ENCODE results near the gene METTL24. TPM values are rescaled to one million over a fixed set of nuclear protein-coding genes. Genes with fewer than 3 reads are reported as not detected.

The METTL24 gene, protein sequence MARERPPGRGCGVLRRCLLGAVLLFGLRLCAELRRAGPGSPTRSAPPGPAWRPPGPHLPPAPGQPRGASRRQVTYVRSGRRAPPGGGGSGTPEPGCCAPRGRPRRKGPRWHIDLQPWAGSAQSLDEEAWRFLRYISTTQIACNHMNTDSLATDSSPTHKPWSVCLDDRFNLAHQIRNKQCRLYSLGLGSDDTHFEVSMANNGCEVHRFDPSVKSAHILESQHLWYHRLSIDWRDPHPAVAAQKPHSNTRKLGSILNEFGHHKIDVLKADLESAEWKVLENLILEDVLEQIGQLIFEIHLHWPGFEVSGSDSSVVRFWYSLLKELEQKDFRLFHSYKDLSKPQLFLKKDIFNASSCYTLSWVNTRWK
- not detected for total RNA-seq
- 0.23 reads per million in 2 donors for total RNA-seq

DNA sequence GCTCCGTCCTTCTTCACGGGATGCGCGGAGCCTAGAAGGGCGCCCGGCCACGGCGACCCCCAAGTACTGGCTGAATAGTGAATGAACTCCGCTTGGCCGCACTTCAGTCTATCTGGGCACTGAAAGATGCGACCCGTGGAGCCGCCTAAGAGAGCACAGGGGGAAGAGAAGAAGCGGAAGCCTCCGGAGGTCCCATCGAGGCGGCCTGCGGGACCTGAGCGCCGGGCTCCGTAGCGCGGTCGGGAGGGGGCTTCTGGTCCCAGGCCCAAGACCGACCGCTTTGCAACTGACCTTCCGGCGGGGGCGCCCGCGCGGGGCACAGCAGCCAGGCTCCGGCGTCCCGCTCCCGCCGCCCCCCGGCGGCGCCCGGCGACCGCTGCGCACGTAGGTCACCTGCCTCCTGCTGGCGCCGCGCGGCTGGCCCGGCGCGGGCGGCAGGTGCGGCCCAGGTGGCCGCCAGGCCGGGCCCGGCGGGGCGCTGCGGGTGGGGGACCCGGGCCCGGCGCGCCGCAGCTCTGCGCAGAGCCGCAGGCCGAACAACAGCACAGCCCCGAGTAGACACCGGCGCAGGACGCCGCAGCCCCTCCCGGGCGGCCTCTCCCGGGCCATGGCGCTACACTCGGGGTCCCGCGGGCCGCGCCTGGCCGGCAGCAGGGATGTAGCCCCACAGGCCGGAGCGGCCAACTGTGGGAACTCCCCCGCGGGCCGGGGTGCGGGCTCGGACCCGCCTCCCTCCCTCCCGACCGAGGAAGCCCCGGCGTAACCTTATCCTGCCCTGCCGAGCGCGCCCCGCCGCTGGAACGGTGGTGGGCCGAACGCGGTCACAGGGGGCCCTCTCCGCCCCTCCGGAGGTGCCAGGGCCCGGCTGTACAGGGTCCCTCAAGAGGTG is at the start of gene METTL24:
Gene METTL24, minus strand, starts transcription at position 686 of the 889 bp plus-strand sequence. Its CDS starts 77 bp downstream, at position 609.
- peaks cover 85% of the 10 kb centered on the region for H3K27me3 Mint-ChIP-seq
- ATAC-seq = peak; percentile 54
- H3K4me1 Mint-ChIP-seq = peaks cover 9% of the 10 kb centered on the region
- H3K4me3 Mint-ChIP-seq = peak within 1 kb of the TSS; percentile 87
- H3K27ac Mint-ChIP-seq = no peak within 1 kb of the TSS
- no peak for DNase-seq
- H3K36me3 Mint-ChIP-seq (ENCODE audit: low read depth) = peaks cover 4% of the 10 kb centered on the region
- no peaks in the 10 kb centered on the region for H3K9me3 ChIP-seq (ENCODE audit: control insufficient read depth, low read length, poor library complexity, severe bottlenecking)

DNA sequence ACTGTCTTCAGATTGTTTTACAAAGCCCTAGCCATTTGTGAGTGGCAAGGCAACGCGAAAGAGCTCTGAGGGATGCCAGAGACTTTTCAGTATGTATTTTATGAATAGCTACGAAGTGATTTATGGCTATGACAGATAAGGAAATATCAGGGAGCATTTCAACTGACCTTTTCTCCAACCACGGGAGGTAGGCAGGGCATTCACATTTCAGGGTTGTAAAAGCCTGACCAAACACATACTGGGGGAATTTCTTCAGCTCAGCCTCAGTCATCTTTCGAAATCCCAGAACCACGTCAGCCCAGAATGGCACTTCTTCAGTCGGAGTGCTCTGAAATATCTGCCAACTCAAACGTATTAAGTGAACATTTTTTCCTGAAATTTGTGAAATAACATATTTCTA is 46.5 kb upstream of the METTL24 start:
- Mint-ChIP-seq H3K27ac (no peak overlapping the region), H3K36me3 (ENCODE audit: low read depth) (no peaks in the 10 kb centered on the region), H3K4me1 (peaks cover 2% of the 10 kb centered on the region), H3K4me3 (no peak overlapping the region), H3K27me3 (peaks cover 36% of the 10 kb centered on the region)
- DNase-seq (no peak), ATAC-seq (no peak)
- H3K9me3 ChIP-seq (ENCODE audit: control insufficient read depth, low read length, poor library complexity, severe bottlenecking) = no peaks in the 10 kb centered on the region

DNA sequence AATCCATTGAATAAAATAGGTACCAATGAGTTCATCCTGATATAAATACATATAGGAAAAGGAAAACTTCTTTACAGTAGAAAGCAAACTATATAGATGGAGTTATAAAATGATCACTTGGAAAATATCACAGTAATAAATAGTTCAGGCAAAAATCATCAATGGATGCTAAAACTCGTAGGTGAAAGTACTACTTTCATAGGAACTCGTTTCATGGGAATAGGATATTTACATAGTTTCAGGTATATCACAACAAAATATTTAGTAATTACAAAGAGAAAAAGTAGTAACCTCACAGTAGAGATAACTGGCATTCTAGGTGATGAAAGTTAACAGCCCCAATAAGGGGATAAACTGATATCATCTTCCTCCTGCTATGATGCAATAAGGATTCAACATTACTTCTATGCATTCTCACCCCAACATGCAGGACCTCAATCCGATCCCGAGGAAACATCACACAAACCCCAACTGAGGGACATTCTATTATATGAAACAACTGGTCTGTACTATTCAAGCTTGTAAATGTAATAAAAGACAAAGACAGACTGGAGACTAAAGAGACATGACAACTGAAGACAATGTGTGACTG is 43.5 kb upstream of the METTL24 start:
- Mint-ChIP-seq H3K4me3 (no peak overlapping the region), H3K36me3 (ENCODE audit: low read depth) (no peaks in the 10 kb centered on the region), H3K27me3 (peaks cover 45% of the 10 kb centered on the region), H3K27ac (no peak overlapping the region), H3K4me1 (peaks cover 4% of the 10 kb centered on the region)
- DNase-seq (no peak), ATAC-seq (no peak)
- no peaks in the 10 kb centered on the region for H3K9me3 ChIP-seq (ENCODE audit: control insufficient read depth, low read length, poor library complexity, severe bottlenecking)

DNA sequence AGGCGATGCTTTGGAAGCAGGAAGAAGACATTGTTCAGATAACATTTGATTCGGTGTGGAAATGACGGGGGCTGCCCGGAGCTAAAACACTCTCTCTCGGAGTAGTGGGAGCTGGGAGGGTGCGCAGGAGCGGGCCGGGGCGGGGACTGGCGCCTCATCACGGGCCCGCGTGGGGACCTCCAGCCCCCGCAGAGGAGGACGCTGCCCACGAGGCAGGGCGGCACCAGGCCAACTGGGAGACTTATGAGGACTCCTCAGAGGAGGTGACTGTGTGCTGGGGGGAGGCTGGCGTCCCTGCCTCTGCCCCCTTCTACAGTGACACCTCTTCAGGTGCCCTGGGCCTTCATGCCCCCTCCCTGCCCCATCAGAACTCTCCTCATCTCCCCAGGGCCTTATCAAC is 42.1 kb upstream of the METTL24 start:
- ATAC-seq (no peak), DNase-seq (no peak)
- H3K4me1 Mint-ChIP-seq = peaks cover 4% of the 10 kb centered on the region
- H3K27me3 Mint-ChIP-seq = peaks cover 45% of the 10 kb centered on the region
- no peaks in the 10 kb centered on the region for H3K36me3 Mint-ChIP-seq (ENCODE audit: low read depth)
- H3K4me3 Mint-ChIP-seq = peak overlapping the region; percentile 64
- H3K9me3 ChIP-seq (ENCODE audit: control insufficient read depth, low read length, poor library complexity, severe bottlenecking) = no peaks in the 10 kb centered on the region
- H3K27ac Mint-ChIP-seq = no peak overlapping the region

DNA sequence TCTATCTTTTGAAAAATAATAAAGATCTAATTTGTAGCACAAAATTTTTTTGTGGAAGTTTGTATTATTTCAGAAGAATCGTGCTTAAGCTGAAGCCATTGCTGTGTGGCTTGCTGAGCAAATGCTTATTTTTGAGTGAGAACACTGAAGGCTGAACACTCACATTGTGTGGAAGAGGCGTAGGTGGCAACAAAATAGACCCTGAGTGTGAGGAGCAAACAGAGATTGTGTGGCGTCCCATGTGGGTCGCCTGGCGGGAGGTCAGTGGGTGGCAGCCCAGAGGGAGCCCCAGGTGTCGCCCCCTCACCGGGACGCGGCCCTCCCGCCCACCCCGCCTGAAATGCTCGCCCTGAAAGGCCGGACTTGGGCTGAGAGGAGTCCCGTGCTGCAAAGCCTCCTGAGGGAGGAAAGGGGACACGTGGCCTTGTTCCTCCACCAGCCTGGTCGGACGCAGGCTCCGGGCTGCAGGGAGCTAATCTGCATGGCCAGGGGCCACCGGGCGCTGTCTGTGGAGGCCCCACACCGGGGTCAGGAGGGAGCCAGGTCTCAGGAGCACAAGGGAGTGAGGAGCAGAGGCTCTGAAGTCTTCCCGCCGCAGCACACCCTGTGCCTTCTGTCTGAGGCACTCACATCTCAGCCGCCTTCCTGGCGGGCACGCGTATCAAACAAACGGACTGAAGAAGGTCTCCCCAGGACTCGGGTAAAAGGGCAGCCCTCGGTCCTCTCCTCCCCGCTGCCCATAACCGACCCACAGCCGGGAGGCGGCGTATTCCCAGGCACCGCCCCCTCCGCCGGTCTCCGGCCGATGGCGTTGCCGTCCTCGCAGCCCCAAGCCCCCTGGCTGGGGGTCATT is 41.3 kb upstream of the METTL24 start:
- H3K27me3 Mint-ChIP-seq = peaks cover 43% of the 10 kb centered on the region
- ATAC-seq (no peak), DNase-seq (no peak)
- peak overlapping the region; percentile 64 for H3K4me3 Mint-ChIP-seq
- H3K36me3 Mint-ChIP-seq (ENCODE audit: low read depth) = no peaks in the 10 kb centered on the region
- H3K27ac Mint-ChIP-seq = no peak overlapping the region
- peaks cover 4% of the 10 kb centered on the region for H3K4me1 Mint-ChIP-seq
- no peaks in the 10 kb centered on the region for H3K9me3 ChIP-seq (ENCODE audit: control insufficient read depth, low read length, poor library complexity, severe bottlenecking)

DNA sequence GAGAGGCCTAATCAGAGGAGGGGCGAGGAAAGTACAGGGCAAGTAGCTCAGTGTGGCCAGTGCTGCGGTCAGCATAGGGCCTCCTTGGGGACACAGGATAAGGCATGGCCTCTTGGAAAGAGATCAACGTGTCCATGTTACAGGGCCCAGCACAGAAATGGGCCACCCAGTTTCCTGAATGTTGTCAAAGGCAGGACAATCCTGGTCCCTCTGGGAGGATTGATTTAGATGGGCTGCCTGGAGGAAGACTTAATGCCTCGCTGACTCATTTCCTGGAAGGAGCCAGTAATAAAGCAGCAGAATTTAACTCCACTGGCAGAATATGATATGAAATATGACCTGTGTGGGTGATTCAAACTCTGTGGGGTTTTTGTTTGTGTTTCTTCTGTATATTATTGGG is 40.6 kb upstream of the METTL24 start:
- DNase-seq = no peak
- ATAC-seq = no peak
- peak overlapping the region; percentile 36 for H3K4me3 Mint-ChIP-seq
- H3K4me1 Mint-ChIP-seq = peaks cover 4% of the 10 kb centered on the region
- no peak overlapping the region for H3K27ac Mint-ChIP-seq
- H3K36me3 Mint-ChIP-seq (ENCODE audit: low read depth) = no peaks in the 10 kb centered on the region
- no peaks in the 10 kb centered on the region for H3K9me3 ChIP-seq (ENCODE audit: control insufficient read depth, low read length, poor library complexity, severe bottlenecking)
- H3K27me3 Mint-ChIP-seq = peaks cover 40% of the 10 kb centered on the region

DNA sequence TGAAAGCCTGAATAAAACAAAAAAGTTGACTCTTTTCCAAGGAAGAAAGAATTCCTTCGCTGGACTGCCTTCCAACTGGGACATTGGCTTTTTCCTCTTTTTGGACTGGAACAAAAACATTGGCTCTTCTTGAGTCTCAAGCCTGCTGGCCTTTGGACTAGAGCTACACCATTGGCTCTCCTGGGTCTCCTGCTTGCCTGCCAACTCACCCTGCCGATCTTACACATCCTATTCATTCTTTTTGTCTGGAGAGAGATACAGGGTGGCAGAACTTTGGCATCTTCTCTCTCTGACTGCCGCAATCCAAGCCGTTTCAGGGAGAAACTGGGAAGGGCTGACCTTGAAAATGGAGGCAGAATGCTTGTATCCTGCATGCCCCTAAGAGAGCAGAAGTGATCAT is 37.1 kb upstream of the METTL24 start:
- ATAC-seq = no peak

DNA sequence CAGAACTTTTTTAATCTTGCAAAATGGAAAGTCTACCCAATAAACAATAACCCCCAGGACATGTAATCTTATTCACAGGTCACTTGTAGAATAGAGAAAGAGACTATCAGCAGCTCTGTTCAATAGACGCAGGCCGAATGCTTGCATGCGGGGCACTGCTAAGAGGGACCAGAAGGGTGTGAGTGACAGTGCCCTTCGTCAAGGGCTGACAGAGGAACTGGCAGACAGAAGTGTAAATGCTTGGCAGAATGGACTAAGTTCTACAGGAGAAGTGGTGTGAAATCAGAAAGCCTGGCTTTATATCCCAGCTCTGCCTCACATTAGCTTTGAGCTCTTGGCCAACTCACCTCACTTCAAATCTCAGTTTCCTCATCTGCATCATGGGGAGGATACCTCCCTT is 36.3 kb upstream of the METTL24 start:
- peaks cover 9% of the 10 kb centered on the region for H3K4me1 Mint-ChIP-seq
- ATAC-seq (no peak), DNase-seq (no peak)
- H3K27ac Mint-ChIP-seq = no peak overlapping the region
- peaks cover 17% of the 10 kb centered on the region for H3K27me3 Mint-ChIP-seq
- H3K9me3 ChIP-seq (ENCODE audit: control insufficient read depth, low read length, poor library complexity, severe bottlenecking) = no peaks in the 10 kb centered on the region
- no peak overlapping the region for H3K4me3 Mint-ChIP-seq
- H3K36me3 Mint-ChIP-seq (ENCODE audit: low read depth) = no peaks in the 10 kb centered on the region

More for the DNA sequence above, 37.1 kb upstream of the METTL24 start:
- H3K27me3 Mint-ChIP-seq = peaks cover 21% of the 10 kb centered on the region
- peaks cover 5% of the 10 kb centered on the region for H3K4me1 Mint-ChIP-seq
- H3K27ac Mint-ChIP-seq = no peak overlapping the region
- H3K36me3 Mint-ChIP-seq (ENCODE audit: low read depth) = no peaks in the 10 kb centered on the region
- H3K4me3 Mint-ChIP-seq = no peak overlapping the region
- H3K9me3 ChIP-seq (ENCODE audit: control insufficient read depth, low read length, poor library complexity, severe bottlenecking) = no peaks in the 10 kb centered on the region
- DNase-seq = no peak

DNA sequence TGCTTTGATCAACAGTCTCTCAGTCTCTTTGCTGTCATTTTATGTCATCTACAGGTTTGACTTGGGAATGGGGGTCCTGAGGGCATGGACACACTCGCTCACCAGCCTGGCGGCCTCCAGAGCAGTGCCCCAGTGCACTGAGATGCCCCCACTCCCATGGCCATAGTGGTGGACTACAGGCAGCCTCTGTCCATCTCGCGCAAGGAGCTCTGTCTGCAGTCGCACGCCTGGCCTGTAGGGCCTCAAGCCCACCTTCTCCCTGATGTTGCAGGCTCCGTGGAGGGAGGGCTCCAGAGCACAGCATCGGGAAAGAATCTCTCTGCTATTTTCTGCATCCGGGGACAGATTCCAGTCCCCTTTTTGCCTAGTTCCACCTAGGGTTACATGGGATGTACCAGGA is 34.6 kb upstream of the METTL24 start:
- H3K4me1 Mint-ChIP-seq = peaks cover 7% of the 10 kb centered on the region
- peaks cover 7% of the 10 kb centered on the region for H3K27me3 Mint-ChIP-seq
- DNase-seq (no peak), ATAC-seq (no peak)
- H3K36me3 Mint-ChIP-seq (ENCODE audit: low read depth) = no peaks in the 10 kb centered on the region
- H3K27ac Mint-ChIP-seq = no peak overlapping the region
- no peaks in the 10 kb centered on the region for H3K9me3 ChIP-seq (ENCODE audit: control insufficient read depth, low read length, poor library complexity, severe bottlenecking)
- no peak overlapping the region for H3K4me3 Mint-ChIP-seq

DNA sequence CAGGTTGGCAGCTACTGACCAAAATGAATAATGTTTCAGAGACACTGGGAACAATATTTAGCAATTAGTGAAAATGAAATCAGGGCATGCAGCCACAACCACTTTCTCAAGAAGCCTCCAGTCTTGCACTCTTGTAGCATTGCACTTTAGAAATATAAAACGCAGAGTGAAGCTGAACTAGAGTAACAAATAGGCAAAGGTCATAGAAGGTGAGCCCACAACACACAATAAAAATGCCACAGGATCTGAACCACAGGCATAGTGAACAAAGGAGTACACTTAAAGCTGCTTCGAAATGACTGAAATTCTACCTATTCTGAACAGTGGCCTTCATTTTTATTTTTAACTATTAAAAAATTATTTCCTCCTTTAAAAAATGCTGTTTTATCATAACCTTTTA is 32.3 kb upstream of the METTL24 start:
- Mint-ChIP-seq H3K4me1 (peaks cover 7% of the 10 kb centered on the region), H3K4me3 (no peak overlapping the region), H3K27ac (peak overlapping the region; percentile 21), H3K27me3 (peaks cover 7% of the 10 kb centered on the region), H3K36me3 (ENCODE audit: low read depth) (no peaks in the 10 kb centered on the region)
- DNase-seq (no peak), ATAC-seq (peak; percentile 20)
- H3K9me3 ChIP-seq (ENCODE audit: control insufficient read depth, low read length, poor library complexity, severe bottlenecking) = no peaks in the 10 kb centered on the region

DNA sequence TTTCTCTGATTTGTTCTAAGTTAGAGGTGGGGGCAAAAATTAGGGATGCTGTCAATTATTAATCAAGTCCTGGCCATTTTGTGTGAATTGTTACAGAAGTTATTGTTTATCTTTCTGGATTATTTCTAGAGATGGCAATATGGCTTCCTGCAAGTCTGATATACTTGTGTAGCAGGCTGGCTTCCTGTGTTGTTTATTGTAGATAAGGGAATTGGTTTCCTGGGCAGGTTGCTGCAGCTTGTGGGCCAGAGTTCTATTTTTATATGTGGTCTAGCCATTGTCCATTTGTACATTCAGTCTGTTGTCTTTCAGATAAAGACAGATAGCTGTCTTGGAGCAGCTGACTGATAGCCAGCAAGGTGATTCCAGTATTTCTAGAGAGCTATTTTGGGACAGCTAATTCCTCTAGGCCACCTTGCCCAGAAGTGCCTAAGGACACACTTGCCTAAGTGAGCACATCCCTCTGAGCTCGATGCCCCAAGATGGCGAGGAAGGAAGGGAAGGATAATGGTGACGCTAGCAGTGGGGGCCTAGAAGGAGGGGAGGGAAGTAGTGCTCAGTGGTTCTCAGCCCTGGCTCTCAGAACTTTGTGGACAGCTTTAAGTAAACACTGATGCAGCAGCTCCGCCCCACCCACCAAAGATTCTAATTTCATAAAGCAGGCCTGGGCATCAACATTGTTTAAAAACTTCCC is 31.7 kb upstream of the METTL24 start:
- ATAC-seq (no peak), DNase-seq (no peak)
- Mint-ChIP-seq H3K27me3 (peaks cover 7% of the 10 kb centered on the region), H3K27ac (peak overlapping the region; percentile 21), H3K4me1 (peaks cover 7% of the 10 kb centered on the region), H3K36me3 (ENCODE audit: low read depth) (no peaks in the 10 kb centered on the region), H3K4me3 (peak overlapping the region; percentile 28)
- H3K9me3 ChIP-seq (ENCODE audit: control insufficient read depth, low read length, poor library complexity, severe bottlenecking) = no peaks in the 10 kb centered on the region

DNA sequence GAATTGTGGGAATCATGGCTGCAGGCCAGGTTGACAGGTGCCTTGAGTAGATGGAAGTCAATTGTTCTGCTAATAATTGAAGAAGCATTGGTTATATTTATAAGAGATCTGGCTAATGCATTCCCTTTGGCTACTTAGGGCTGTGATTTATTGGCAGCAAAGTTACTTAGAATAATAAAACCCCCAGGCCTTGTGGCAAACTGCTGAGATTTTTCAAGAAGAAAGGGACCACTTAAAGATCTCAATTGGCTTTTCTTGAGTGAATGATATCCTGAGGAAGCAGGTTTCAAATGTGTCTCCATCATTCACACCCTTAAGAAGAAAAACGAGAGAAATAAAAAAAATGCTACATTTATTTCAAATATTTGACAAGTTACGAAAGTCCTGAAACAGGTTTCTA is 29.8 kb upstream of the METTL24 start:
- Mint-ChIP-seq H3K27me3 (peaks cover 4% of the 10 kb centered on the region), H3K36me3 (ENCODE audit: low read depth) (no peaks in the 10 kb centered on the region), H3K27ac (peak overlapping the region; percentile 16), H3K4me3 (no peak overlapping the region), H3K4me1 (peaks cover 7% of the 10 kb centered on the region)
- no peaks in the 10 kb centered on the region for H3K9me3 ChIP-seq (ENCODE audit: control insufficient read depth, low read length, poor library complexity, severe bottlenecking)
- ATAC-seq (no peak), DNase-seq (no peak)

Data from T-helper 17 cell (primary cell).